ENCODE data around the gene EML6.

The EML6 gene

DNA sequence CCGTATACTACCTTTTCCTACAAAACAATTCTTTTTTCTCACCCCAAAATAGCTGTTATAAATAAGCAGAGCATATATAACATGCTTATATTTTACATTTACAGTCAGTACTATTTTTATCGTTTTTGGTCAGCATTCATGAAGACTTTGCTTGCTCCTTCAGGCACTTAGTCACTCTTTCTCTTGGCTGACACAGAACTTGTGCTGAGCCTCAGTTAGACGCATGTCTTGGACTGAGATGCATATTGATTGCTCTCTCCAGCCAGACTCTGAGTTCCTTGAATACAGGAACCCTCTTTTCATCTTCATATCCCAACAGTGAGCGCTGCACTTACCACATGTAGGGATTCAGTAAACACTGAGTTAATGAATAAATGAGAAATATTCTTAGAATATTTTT, 168.4 kb downstream of the EML6 start:
- DNase-seq: no peak

DNA sequence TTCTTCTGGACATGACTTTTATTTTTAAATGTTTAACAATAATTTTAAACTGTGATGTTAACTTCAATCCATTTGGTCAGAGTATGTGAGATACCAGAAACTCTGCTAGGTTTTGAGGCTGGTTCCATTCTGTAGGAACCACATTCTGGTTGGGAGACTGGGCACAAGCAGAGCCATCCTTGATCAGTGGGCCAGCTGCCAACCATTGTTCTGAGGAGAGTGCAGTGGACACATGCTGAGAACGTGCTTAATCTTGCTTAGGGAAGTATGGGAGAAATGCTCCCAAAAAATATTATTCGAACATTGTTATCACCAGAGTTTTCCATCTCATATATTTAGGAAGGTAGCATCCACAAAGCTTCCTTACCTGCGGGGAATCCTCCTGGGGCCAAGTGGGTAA, 171.0 kb downstream of the EML6 start:
- no peak for DNase-seq

DNA sequence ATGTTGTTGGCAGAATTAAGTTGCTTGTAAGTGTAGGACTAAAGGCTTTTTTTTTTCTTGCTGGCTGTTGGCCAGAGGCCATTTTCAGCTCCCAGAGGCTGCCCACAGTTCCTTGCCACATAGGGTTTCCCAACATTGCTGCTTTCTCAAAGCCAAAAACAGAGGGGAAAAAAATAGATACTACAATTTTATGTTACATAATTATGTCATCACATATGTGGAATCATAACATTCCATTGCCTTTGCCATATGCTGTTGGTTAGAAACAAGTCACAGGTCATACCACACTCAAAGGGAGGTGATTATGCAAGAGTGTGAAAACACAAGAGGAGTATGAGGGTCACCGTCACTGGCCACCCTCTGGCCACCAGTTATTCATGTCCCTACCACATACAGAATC, 172.3 kb downstream of the EML6 start:
- peak; percentile 10 for DNase-seq

DNA sequence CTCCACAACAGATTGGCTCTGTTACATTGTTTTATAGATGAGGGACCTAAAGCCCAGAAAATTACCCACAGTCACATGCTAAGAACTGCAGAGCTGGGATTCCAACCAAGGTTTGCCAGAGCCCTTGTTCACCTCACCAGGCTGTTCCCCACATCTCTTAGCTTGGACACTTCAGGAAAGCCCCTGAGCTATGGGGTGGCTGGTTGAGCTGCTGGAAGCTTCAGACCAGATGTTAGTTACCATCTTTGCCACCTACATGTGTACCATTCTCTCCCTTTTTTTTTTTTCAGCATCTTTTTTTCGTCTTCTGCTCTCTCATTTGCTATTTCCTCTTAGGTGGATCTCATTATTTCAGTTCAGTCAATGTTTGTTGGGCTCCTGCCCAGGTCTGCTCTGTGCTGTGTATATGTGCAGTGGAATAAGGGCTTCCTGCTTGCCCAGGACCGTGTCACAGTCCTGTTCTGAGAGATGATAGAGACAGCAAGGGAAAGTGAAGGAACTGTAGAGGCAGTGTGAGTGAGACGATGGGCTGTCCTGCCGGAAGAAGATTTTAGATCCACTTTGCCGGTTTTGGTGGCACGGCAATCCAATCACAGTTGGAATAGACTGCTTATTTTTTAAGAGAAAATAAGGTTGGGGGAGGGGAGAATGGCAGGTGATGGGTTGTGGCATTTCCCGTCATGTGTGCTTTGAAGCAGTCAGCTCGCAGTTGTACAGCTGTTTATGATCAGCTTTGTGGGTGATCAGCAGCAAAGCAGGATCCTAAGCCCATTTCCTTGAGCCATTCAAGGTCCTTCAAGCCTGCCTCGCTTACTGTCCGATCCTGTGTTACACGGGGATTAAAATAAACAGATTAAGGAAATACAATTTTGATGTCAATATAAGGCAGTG, 174.2 kb downstream of the EML6 start:
- DNase-seq: no peak

DNA sequence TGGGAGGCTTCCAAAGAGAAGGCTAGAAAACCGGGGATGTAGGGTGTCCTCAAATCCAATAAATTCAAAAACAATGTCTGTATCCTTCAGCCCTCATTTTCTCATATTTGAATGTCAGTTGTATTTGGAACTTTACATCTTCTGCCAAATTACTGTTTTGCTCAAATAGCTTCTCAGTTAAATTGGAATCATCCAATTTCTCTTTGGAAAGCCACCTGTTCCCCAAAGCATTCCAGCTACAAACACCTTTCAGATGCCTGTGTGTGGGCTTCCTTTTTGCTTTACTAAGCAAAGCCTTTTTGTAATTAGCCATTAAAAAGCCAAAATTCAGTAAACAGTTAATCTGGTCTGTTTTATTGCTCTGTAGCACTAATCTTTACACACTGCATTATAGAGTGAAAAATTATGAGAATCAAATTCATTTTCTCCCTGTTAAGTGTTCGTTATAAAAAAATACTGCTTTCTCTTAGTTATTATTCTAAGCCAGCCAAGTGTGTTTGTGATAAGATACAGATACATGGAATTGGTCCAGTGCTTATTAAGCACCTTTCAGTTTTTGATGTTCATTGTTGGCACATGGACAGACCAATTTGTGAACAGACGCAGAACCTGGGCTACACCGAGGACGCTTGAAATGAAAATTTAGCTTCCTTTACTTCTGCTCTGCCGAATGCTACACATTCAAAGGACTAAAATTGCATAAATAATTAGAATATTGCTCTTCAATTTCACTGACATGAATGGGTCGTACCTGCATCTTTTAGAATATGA, 175.2 kb downstream of the EML6 start:
- no peak for DNase-seq

DNA sequence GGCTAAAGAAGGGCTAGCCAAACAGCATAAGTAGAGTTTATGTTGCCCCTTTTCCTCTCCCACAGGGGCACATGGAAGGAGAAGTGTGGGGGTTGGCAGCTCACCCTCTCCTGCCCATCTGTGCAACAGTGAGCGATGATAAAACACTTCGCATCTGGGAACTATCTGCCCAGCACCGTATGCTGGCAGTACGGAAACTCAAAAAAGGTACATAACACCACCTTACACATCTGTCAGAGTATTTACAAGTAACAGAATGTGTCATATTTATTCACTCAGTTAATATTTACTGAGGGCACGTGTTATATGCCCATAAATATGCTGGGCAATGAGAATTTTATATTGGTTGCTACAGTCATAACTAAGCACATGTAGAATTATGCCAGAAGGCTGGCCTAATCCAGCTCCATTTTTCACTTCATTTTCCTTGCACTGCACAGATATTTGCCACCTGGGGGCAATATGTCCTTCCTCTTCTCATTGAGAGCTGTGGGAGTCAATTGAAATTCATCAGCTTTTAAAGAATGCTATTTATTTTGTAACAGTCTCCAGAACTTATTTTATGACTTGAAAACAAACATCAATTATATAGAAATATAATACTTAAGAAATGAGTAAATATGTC, 176.2 kb downstream of the EML6 start:
- peak; percentile 17 to 32 for DNase-seq

DNA sequence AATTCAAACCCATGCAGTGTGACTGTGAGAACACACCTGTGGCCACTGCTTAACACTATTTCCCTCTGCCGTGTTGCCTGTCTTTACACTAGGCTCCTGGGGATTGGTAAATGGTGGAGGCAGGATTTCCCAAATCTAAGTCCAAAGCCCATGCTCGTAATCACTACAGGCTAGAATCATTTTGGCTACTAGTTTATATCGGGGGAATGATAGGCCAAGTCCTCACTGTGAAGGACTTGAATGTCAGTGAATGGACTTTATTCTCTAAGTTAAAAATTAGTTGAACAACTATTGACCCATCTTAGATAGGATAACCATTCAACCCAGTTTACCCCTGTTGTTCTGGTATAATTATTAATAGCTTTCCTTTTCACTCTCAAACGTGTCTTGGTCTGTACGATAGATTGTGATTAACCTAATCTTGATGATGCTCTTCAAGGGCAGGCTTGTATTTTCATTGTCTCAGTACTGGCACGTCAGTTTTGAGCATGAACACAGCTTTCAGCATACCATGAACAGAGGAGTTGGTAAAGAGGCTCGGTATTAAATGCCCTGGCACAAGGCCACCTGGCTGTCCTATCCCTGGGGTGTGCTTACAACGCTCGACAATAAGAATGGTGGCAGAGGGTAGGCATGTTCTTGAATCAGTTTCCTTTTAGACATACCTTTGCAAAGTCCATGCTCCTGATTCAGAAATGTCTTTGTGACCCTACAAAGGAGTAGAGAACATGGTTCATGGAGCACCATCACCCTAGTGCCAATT, 177.9 kb downstream of the EML6 start:
- DNase-seq: no peak

DNA sequence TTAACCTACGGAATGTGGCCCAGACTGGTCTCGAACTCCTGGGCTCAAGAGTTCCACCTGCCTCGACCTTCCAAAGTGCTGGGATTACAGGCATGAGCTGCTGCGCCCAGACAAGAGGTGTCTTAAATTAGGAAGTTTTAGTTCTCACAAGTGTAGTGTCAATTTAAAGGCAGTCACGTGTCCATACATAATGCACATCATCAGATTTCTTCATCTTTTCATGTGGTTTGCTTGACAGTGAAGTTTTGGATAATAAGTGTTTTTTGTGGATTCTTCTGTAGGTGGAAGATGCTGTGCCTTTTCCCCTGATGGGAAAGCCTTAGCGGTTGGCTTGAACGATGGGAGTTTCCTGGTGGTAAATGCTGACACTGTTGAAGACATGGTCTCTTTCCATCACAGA, 179.3 kb downstream of the EML6 start:
- no peak for DNase-seq

DNA sequence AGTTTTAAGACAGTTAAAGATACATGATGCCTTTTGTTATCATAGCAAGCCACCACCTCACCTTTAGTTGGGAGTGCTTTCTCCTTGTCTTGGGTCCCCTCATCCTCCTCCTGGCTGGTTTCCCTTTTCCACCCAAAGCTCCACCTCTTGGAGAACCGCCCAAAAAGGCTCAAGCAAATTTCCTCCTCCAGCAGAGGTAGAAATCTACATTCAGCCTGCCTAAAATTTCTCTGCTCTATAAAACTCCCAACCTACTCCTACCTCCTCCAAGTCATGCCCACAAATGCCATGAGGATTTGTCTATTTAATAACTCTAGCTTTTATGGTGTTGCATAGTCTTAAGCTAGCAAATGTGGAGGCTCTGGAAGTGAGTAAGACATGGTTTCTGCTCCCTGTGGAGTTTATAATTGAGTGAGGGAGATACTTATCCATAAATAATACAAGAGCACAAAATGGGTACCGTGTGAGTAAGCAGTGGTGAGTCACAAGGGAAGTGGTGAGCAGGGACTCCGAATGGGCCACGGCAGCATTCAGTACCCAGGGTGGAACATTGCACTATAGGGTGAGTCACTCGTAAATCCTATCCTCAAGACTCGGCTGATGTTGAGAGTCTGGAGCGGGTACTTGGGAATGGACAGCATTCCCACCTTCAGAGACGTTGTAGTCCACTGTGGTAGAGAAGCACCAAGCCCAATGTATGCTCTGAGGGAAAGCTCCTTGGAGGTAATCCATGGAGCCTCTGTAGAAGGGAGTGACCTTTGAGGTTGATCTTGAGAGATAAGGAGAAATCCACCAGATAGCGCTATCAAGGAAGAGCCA, 180.5 kb downstream of the EML6 start:
- peak; percentile 58 to 70 for DNase-seq

DNA sequence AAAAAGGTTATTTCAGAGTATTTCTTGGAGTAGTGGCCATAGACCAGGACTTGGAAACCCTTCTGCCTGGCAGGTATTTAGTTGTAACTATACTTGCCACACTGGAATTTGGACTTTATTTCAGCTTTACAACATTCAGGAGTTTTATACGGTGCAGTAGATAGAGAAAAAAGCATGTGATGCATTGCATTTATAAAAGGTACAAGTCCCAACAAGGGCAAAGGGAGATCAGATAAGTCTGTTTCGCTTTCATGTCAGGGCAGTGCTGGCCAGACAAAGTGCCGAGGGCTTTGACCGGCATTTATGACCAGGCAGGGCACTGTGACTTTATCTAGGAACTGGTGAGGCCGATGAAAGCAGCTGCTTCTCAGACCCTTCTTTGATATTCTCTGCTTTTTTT, 181.4 kb downstream of the EML6 start:
- DNase-seq: no peak

DNA sequence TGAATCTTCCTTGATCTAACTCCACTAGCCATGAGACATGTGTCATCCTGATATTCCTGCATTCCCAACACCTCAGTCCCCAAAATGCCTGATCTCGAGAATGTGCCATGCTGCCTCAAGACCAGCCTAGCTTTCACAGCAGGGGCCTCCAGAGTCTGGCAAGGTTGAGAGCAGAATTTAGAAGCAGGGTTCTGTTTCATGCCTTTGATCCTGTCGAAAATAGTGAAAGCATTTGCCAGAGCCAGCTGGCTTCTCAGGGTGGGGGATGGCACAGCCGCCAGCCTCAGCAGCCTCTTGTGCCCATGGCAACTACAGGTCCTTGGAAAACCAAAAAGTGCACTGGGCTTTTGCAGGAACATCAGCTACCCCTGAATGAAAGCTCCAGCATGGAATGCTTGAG, 183.3 kb downstream of the EML6 start:
- DNase-seq: no peak

DNA sequence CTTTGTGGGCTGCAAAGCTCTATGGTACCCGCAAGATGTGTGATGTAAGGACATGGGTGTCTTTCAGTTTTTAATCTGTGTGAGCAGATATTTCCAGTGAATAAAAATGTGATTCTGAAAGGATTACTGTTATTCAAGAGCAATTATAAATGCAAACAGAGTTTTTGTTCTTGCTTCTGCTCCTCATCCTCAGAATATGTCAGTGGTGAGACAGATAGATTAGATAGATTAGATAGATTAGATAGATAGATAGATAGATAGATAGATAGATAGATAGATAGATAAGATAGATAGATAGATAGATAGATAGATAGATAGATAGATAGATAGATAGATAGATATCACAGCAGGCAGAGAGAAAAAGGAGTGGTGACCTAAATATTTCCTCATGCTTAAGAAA, 184.2 kb downstream of the EML6 start:
- DNase-seq: no peak

DNA sequence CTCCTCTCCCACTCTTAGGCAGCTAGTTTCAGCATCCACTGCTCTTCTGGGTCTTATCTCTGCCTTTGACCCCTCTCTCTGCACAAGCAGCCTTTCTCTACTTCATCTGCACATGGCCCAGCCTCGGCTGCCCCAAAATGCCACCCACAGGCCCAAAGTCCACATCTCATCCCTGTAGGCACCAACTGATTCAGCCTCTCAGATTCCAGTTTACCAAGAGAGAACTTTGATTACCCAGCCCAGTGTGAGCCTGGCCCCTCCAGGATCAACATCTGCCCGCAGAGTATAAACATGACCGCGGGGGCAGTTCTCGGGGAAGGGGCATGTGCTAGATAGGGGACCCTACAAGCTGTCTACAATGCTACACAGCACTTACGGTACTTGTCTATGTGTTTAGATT, 185.1 kb downstream of the EML6 start:
- DNase-seq: no peak

DNA sequence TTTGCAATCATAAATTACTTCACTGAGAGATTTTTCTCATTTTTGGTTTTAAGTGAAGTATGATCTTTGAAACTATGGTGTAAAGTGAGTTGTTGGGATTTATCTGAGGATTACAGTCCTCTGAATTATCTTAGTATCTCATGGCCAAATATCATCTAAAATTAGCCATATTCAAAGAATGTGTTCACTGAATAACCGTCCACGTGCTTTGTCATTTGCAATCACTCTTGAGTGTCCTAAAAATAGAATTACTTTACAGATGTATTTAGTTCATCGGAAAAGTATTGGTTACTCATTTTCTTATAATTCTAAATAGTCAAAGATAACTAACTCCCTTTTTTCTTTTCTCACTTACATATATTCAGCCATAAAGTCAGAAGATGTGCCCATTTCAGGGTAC, 185.5 kb downstream of the EML6 start:
- DNase-seq: no peak

DNA sequence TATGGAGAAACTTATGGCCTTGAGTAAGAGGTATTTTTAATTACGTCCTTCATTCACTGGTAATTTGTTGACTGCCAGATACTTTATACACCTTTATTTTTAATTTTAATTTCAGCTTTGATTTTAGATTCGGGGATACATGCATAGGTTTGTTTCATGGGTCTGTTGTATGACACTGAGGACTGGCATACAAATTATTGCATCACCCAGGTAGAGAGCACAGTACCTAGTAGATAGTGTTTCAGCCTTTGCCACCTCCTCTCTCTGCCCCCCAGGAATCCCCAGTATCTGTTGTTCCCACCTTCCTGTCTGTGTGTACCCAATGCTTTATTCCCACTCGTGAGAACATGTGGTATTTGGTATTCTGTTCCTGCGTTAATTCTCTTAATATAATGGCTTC, 188.8 kb downstream of the EML6 start:
- DNase-seq: no peak

DNA sequence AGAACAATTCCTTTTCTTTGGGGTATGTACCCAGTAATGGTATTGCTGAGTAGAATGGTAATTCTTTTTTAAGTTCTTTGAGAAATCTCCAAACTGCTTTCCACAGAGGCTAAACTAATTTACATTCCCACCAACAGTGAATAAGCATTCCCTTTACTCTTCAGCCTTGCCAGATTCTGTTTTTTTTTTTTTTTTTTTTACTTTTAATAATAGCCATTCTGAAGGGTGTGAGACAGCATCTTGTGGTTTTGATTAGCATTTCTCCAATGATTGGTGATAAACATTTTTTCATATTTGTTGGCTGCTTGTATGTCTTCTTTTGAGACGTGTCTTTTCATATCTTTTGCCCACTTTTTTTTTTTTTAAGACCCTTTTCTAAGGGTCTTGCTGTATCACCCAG, 189.4 kb downstream of the EML6 start:
- no peak for DNase-seq

DNA sequence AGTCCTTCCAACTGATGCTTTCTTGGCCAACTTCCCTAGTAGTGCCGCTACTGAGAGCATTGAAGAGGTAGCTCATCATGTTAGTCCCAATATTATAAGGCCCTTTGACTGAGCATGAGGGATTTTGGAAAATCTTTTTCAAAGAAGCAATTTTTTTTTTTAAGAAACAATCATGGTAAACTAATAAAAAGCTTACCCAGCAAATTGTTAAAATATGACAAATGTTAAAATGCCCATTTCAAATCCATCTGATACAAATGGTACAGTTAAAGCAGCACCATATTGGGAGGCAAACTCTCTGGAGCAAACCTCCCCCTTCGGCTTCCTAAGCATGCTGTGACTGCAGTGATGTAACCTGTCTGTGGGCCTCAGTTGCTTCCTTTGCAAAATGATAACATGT, 191.2 kb downstream of the EML6 start:
- DNase-seq: no peak

DNA sequence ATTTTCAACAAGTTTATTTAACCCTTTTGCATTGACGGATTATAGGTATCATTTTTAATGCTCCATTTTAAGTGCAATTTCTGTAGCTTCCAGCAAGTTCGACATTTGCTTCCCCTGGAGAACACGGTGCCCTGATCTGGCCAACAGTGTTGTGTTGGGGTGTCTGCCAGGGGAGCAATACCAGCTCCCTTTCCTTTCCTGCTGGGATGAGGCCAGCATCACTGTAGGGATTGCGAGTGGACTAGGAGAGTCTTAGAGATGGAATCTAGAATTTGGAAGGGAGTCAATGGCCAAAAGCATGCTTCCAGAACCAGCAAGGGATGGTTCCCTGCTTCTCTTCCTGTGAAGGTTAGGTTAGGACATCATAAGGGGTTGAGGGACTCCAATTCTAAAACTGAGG, 191.6 kb downstream of the EML6 start:
- DNase-seq: no peak

DNA sequence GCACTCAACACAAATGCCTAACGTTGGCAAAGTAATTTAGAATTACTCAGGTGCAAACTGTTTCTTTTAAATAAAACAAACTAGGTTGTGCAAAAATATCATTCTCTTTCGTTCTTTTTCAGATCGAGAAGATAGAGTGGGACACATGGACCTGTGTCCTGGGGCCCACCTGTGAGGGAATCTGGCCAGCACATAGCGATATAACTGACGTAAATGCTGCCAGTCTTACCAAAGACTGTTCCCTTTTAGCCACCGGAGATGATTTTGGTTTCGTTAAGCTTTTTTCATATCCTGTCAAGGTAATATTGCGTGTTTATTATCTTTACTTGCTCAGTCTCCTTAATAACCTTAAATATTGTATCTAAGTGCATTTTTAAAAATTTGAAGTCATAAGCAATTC, 193.2 kb downstream of the EML6 start:
- DNase-seq: no peak

DNA sequence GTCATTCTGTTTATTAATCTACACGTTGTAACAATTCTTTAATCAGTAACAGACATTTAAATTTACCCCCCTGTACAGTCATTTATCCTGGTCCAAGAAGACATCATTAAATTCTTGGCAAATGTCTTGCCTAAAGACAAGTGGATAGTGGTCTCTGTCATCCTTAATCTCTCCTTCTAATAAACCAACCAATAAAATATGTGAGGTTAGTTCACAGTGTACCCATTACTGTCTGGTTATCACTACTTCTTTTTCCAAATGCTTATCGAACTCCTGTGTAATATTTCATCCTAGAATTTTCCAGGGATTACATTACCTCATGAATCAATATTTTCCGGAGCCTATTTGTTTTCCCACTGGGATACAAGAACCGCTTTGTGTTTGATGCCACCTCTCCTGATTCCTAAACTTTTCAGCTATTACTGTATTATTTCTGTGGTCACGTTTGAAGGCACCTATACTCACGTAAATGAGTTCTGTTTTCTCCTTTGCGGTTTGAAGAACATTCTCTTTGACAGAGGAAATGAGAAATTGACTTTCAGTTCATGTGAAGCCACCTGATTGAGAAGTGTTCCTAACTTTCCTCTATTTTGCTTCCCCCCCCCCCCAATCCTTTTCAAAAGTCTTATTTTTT, 195.3 kb downstream of the EML6 start:
- DNase-seq: no peak

DNA sequence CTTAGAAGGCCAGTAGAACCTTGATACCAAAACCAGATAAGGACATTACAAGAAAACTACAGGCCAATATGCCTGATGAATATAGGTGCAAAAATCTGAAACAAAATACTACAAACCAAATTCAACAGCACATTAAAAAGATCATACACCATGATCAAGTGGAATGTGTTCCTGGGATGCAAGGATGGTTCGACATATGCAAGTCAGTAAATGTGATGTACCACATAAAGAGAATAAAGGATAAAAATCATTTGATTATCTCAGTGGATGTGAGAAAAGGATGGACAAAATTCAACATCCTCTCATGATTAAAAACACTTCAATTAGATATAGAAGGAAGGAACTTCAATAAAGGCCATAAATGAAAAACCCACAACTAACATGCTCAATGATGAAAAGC, 197.2 kb downstream of the EML6 start:
- no peak for DNase-seq

DNA sequence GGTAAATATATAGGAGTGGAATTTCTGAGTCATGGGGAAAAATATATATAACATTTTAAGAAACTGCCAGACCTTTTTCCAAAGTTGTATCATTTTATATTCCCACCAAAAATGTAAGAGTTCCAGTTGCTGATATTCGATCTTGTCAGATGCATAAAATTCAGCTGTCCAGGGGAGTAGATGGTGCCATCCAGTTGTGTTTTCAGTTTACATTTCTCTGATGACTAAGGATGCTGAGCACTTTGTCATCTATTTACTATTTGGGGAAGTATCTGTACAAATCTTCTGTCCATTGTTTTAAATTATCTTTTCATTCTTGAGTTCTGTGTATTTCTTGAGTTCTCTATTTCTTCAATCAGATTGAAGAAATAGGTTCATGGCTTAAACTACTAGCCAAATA, 200.7 kb downstream of the EML6 start:
- DNase-seq: no peak

Data from AML-193 (cell line).